ENCODE results near the gene DLEC1. TPM values are rescaled to one million over a fixed set of nuclear protein-coding genes. Genes with fewer than 3 reads are reported as not detected.

The DLEC1 gene
- total RNA-seq, 2 donors from 2014 or later = 3.9 to 6.0 TPM

- H3K4me3 ChIP-seq (ENCODE audit: low read length) = no peak overlapping the region
- Mint-ChIP-seq H3K9me3 (no peaks in the 10 kb centered on the region), H3K4me1 (no peaks in the 10 kb centered on the region), H3K27me3 (ENCODE audit: insufficient read depth) (no peaks in the 10 kb centered on the region), H3K27ac (no peak overlapping the region), H3K4me3 (no peak overlapping the region), H3K36me3 (ENCODE audit: low read depth) (peaks cover 63% of the 10 kb centered on the region)
- 93 to 96% methylated on average over 5 to 13 of the region's 13 CpGs for WGBS, 2 experiments (ENCODE audit: insufficient coverage in 1 of 2, insufficient read length in 1 of 2)
- peaks cover 55% of the 10 kb centered on the region for H3K36me3 ChIP-seq (ENCODE audit: control insufficient read depth, insufficient read depth, low read length)
- no peak for TF ChIP-seq CTCF (conservative IDR thresholded peaks at IDR 0.05)
- no peak overlapping the region for H3K9ac ChIP-seq (ENCODE audit: extremely low read depth, low read length, poor library complexity, severe bottlenecking)
- H3K9me3 ChIP-seq (ENCODE audit: control insufficient read depth, low read length) = no peaks in the 10 kb centered on the region
- DNase-seq = peak; percentile 21
- no peak overlapping the region for H3K27ac ChIP-seq (ENCODE audit: low read depth, low read length)
- H3K27me3 ChIP-seq (ENCODE audit: control insufficient read depth, insufficient read depth, low read length, poor library complexity, severe bottlenecking) = no peaks in the 10 kb centered on the region
- no peaks in the 10 kb centered on the region for H3K4me1 ChIP-seq (ENCODE audit: control insufficient read depth, insufficient read depth, low read length)
Observed at GRCh38 chr3:38121832-38122461, 82.9 kb downstream of the DLEC1 start.

- TF ChIP-seq CTCF (conservative IDR thresholded peaks at IDR 0.05) = no peak
- Histone ChIP-seq H3K4me3 (ENCODE audit: low read length) (no peak overlapping the region), H3K27me3 (ENCODE audit: control insufficient read depth, insufficient read depth, low read length, poor library complexity, severe bottlenecking) (no peaks in the 10 kb centered on the region), H3K9me3 (ENCODE audit: control insufficient read depth, low read length) (no peaks in the 10 kb centered on the region), H3K36me3 (ENCODE audit: control insufficient read depth, insufficient read depth, low read length) (peaks cover 63% of the 10 kb centered on the region), H3K9ac (ENCODE audit: extremely low read depth, low read length, poor library complexity, severe bottlenecking) (no peak overlapping the region), H3K27ac (ENCODE audit: low read depth, low read length) (no peak overlapping the region), H3K4me1 (ENCODE audit: control insufficient read depth, insufficient read depth, low read length) (no peaks in the 10 kb centered on the region)
- no peaks in the 10 kb centered on the region for H3K27me3 Mint-ChIP-seq (ENCODE audit: insufficient read depth)
- H3K4me1 Mint-ChIP-seq = no peaks in the 10 kb centered on the region
- DNase-seq = peak; percentile 13
- H3K9me3 Mint-ChIP-seq = no peaks in the 10 kb centered on the region
- peaks cover 72% of the 10 kb centered on the region for H3K36me3 Mint-ChIP-seq (ENCODE audit: low read depth)
- H3K27ac Mint-ChIP-seq = no peak overlapping the region
- no peak overlapping the region for H3K4me3 Mint-ChIP-seq
- 94 to 96% methylated on average over 9 of the region's 9 CpGs for WGBS, 2 experiments (ENCODE audit: insufficient coverage in 1 of 2, insufficient read length in 1 of 2)
Observed at GRCh38 chr3:38122712-38123290, 83.8 kb downstream of the DLEC1 start.

GRCh38 chr3:38124324-38125122, 85.5 kb downstream of the DLEC1 start:
- no peak overlapping the region for H3K27ac Mint-ChIP-seq
- H3K4me1 Mint-ChIP-seq = no peaks in the 10 kb centered on the region
- peaks cover 76% of the 10 kb centered on the region for H3K36me3 Mint-ChIP-seq (ENCODE audit: low read depth)
- no peak overlapping the region for H3K27ac ChIP-seq (ENCODE audit: low read depth, low read length)
- H3K9me3 Mint-ChIP-seq = no peaks in the 10 kb centered on the region
- no peaks in the 10 kb centered on the region for H3K27me3 ChIP-seq (ENCODE audit: control insufficient read depth, insufficient read depth, low read length, poor library complexity, severe bottlenecking)
- H3K9me3 ChIP-seq (ENCODE audit: control insufficient read depth, low read length) = no peaks in the 10 kb centered on the region
- no peaks in the 10 kb centered on the region for H3K4me1 ChIP-seq (ENCODE audit: control insufficient read depth, insufficient read depth, low read length)
- H3K36me3 ChIP-seq (ENCODE audit: control insufficient read depth, insufficient read depth, low read length) = peaks cover 74% of the 10 kb centered on the region
- H3K27me3 Mint-ChIP-seq (ENCODE audit: insufficient read depth) = no peaks in the 10 kb centered on the region
- DNase-seq = peak; percentile 13
- no peak overlapping the region for H3K4me3 Mint-ChIP-seq
- H3K9ac ChIP-seq (ENCODE audit: extremely low read depth, low read length, poor library complexity, severe bottlenecking) = no peak overlapping the region
- TF ChIP-seq CTCF (conservative IDR thresholded peaks at IDR 0.05) = no peak
- H3K4me3 ChIP-seq (ENCODE audit: low read length) = no peak overlapping the region
- WGBS, 2 experiments (ENCODE audit: insufficient coverage in 1 of 2, insufficient read length in 1 of 2) = 91 to 94% methylated on average over 6 to 7 of the region's 7 CpGs

All from endodermal cell (in vitro differentiated cells).